GM19099 (cell line): ENCODE measurements around the gene AKIP1.

Experiments
- POLR2A ChIP-seq: IDR thresholded peaks from 3 replicates; pipeline ENCODE4 v1.6.1; 2011; ENCODE audit warnings: low read depth; ENCODE audit not compliant: insufficient read length; ENCODE audit errors: extremely low read depth

The AKIP1 gene, protein sequence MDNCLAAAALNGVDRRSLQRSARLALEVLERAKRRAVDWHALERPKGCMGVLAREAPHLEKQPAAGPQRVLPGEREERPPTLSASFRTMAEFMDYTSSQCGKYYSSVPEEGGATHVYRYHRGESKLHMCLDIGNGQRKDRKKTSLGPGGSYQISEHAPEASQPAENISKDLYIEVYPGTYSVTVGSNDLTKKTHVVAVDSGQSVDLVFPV

DNA sequence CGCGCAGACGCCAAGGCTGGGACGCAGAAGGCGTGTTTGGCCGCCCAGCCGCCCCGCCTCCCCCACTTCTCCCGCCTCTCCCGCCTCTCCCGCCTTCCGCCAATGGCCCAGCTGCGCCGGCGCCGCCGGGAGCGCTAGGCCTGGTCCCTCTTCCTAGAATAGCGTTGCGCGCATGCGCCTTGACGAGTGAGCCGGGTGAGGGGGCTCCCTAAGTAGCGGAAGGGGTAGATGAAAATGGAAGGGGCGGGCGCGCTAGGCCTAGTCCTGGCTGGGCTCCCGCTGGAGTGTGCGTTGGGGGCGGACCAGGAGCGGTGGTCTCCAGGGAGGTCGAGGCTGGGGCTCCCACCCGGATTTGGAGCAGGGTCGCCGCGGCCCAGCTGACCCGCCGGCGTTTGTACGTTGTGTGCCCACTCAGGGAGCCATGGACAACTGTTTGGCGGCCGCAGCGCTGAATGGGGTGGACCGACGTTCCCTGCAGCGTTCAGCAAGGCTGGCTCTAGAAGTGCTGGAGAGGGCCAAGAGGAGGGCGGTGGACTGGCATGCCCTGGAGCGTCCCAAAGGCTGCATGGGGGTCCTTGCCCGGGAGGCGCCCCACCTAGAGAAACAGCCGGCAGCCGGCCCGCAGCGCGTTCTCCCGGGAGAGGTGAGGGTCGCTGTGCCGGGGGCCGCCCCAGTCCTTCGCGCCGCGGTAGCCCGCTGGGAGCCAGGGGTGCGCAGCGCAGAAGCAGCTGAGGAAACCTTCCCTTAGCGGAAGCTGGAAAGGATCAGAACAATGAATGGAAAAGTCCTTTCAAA lies at the start of gene AKIP1:
Gene AKIP1 (plus strand): TSS at position 161 of the 795 bp plus-strand sequence. CDS start 261 bp downstream, at position 422.
- peak; percentile 78 for TF ChIP-seq POLR2A

DNA sequence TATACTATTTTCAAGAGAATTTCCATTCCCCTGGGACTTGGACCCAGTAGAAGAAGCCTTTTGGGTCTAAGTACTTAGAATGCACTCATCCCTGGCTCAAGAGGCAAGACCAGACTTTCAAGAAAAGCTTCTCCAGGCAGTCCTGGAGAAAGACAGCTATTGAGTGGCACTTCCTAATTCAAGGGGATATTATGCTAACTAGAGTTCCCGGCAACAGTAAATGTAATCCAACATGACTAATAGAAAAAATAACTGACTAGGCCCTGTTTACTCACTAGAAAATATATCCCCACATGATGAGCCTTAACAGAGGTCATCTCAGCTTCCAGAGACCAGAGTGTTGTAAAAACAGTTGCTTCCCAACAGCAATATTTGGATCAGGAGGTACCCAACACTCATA lies 47.2 kb upstream of the AKIP1 start:
- TF ChIP-seq POLR2A, result no peak

DNA sequence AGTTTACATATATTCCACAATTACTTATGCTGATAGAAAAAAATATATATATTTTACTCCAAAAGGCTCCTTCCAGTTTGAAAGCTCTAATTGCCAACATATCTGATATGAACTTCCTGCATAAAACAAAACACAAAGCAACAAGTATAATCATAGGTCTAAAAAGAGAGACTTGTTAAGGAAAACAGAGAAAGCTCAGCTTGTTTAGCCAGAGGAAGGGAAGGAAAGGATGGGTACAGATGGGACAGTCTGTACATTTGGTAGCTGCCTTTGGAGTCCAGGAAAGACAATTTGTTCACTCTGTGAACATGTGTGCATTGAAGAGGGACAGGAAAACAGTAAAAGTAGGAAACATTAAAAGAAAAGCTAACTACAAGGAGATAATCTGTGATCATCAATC lies 45.7 kb upstream of the AKIP1 start:
- TF ChIP-seq POLR2A, result no peak

DNA sequence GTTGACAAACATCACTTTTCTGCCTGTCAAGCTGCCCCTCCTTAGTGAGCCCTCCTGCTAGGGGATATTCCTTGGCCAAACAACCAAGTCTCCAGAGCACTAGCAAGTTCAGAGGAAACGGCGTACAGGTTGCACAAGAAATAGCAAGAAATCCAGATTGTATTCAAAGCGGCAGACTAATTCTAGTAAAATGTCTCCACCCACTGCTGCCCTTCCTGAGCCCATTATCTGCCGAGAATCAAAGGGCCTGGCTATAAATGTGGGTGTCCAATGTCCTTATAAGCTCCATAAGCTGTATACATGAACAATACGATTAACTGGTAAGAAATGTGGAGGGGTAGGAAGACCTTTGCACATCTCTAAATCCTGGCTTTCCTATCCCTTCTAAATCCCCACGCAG lies 44.0 kb upstream of the AKIP1 start:
- TF ChIP-seq POLR2A, result no peak

DNA sequence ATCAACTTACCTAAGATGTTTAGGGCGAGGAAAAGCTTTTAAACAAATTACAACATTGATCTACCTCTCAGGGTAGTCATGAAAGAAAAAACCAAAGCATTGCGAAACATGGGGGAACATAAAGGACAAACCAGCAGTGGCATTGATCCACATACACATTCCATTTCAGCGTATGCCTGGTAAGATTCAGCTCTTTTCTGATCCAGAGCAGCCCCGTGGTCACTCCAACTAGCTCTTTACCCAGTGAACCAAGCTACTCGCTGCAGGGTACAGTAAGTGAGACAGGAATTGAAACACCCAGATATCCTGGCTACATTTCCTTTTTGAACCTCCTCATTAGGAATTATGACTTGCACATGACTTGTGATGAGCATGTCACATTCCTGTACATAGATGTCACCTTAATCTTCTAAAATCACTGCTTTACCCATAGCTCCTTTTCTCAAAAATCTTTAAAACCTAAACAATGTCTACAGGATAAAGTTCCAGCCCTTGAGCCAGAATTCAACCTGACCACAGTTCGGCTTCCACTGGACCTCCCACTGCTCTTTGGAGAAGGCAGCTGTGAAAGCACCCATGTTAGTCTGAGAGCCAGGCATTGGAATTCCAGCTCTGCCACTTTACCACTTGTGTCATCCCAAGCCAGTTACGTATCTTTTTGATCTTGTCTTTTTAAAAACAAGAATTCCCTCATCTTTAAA lies 42.9 kb upstream of the AKIP1 start:
- TF ChIP-seq POLR2A, result no peak

DNA sequence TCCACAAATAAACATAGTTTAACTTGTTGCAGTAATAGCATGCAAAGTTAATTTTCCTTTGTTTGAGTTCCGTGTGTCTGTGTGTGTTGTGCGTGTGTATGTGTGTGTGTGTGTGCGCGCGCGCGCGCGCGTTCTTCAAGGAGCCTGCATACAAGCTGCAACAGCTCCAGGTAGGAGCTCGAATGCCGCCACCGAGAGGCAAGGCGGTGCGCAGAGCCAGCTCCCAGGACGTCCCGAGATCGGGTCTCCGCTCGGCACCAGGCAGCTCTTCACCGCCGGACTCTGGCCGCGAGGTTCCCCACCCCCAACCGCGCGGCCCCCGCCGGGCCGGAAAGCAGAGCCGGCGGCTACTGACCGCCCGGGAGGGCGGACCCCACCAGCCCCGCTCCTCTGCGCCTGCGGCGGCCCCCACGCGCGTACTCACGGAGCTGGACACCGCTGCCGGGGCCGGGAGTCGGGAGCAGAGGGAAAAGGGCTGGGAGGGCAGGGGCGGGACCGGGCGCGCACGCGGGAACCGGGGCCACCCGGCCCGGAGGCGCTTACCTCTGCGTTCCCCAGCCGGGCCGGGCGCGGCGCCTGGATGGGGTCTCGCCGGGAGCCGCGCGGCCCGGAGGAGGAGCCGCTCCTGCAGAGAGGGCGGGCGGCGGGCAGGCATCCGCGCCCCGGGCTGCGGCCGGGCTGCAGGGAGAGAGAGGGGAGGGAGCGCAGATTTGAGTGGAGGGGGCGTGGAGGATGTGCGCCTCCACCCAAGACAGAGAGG lies 40.4 kb upstream of the AKIP1 start:
- TF ChIP-seq POLR2A, result no peak

DNA sequence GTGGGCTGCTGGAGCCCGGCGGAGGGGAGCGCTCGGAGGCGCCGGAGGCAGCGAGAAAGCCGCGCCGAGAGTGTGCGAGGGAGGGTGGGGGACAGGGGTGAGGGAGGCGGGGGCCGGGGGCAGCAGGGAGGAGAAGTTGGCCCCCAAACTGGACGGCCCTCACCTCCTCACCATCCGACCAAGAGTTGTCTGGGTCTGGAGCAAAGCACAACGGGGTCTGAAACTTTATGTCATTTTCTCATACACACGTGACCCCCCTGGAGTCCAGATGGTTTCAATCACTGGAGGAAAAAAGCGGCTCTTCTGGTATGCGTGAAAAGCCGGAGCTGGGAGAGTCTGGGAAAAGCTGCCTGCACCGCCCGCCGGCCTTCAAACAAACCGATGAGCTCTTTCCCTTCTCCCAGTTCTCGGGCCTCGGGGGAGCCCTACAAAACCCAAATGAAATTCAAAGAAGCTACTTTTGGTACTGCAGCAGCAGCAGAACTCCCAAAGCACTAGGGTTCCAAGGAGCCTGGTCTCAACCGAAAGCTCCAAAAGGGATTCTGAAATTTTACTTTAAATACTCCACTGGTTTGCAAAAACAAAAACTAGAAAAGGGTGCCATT lies 39.7 kb upstream of the AKIP1 start:
- TF ChIP-seq POLR2A, result no peak

DNA sequence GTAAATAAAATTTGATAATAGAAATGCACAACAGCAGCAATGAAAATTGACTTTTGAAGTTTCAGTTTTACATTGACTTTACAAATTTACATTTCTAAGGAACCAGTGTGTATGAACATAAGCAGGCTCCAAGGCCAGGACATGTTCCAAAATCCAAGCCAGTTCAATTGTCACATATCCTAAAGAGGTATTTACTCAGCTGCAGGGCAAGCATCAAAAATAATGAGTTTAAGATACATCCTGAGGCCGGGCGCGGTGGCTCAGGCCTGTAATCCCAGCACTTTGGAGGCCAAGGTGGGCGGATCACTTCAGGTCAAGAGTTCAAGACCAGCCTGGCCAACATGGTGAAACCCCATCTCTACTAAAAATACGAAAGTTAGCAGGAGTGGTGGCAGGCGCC lies 39.0 kb upstream of the AKIP1 start:
- TF ChIP-seq POLR2A, result no peak

DNA sequence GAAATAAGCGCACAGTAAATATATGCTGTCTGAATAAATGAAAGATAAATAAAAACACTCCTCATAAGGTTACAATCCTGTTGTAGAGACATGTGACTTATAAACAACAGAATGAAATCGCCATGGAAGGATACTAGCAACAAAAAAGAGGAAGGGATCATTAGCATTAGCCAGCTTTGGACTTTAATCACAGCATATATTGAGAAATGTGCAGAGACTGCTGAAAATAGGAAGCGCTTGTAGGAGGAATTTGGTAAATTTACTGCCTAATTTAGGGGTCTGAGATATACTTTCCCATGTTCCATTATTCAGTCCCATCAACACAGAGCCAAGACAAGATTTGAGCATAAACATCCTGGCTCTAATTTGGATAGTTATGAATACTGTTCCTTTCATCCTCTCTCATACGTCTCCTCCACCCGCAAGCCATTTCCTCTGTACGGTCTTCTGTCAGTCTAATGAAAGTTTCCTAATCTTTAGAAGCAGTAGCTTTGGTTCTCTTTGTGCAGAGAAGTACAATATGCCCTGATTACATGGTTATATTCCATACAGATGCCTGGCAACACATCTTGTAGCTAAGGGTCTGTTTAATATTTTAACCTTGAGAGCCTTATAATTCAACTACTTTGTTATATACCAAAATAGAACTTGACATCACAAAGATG lies 37.1 kb upstream of the AKIP1 start:
- no peak for TF ChIP-seq POLR2A

DNA sequence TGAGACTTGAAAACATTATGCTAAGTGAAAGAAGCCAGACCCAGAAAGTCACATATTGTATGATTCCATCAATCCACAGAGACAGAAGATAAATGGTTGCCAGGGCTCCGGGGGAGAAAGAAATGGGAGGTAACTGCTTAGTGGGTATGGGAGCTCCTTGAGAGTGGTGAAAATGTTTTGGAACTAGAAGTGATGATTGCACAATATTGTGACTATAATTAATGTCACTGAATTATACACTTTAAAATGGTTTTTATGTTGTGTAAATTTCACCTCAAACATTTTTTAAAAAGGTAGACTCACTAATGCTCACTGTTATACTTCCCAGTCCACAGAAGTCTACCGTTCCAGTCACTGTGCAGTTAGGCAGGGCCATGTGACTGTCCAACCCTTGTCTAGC lies 32.2 kb upstream of the AKIP1 start:
- no peak for TF ChIP-seq POLR2A

DNA sequence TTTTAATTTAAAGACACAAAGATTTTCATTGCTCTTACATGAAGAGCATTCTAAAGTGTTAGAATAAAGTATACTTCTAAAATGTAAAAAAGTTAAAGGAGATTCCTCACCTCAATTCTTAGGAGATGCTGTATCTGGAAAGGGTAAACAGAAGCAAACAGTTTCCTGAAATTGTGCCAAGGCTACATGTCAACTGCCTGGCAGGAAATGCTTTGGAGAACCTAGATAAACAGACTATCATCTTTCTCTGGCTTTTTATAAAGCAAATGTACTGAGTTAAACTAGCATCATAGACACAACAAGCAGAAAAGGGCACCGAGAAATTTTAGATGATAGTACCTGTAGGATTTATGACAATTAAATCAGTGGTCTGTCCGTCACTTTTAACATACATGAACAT lies 24.7 kb upstream of the AKIP1 start:
- no peak for TF ChIP-seq POLR2A

DNA sequence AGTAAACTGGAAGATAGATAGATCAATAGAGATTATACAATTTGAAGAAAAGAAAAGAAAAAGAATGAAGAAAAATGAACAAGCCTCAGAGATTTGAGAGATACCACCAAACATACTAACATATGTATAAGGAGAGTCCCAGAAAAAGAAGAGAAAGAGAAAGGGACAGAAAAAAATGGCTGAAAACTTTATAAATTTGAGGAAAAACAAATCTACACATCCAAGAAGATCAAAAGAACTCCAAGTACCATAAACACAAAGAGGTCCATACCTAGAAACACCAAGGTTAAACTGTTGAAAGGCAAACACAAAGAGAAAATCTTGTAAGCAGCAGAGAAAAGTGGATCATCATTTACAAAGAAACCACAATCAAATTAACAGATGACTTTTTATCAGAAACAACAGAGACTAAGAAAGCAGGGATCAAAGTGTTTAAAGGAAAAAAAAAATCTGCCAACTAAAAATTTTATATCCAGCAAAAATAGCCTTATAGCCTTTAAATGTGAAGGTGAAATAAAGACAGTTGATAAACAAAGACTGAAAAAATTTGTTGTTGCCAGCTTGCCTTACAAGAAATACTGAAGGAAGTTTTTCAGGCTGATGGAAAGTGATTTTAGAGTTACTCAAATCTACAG lies 11.8 kb upstream of the AKIP1 start:
- TF ChIP-seq POLR2A, result no peak

DNA sequence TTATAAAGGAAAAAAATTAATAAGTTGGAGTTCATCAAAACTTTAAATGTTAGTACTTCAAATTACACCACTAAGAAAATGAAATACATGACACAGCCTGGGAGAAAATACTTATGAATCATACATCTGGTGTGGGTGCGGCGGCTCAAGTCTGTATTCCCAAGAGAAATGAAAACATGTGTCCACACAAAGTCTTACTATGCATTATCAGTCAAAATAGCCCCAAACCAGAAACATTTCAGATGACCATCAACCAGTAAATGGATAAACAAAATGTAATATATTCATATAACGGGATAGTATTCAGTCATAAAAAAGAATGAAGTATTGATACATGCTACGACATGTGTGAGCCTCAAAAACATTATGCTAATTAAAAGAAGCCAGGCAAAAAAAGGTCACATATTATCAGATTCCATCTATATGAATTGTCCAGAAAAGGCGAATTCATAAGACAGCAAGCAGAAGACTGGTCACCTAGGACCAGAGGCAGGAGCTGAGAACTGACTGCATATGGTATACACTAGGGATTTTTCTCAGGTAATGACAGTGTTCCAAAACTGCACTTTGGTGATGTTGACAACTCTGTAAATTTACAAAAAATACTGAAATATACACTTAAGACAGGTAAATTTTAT lies 5.3 kb upstream of the AKIP1 start:
- no peak for TF ChIP-seq POLR2A
